Small intestine (tissue), 7 donors: ENCODE results near the gene RNU1-1. TPM values are rescaled to one million over a fixed set of nuclear protein-coding genes. Genes with fewer than 3 reads are reported as not detected.
"Not testable (repeated sequence)": the region's sequence is repeated elsewhere in the genome, so short reads cannot be mapped to it uniquely, and the experiment has no call there.

Experiments used
- DNase-seq, 2 donors: peaks; one replicate each; pipeline versions ENCODE4 v3.0.0 to v3.0.0-alpha.2; 2013
- FAIRE-seq: peaks from 2 replicates; lab custom pipeline; 2012; peaks lifted over from hg19 to GRCh38; lab: Jason Lieb, UNC
- H3K27ac ChIP-seq, 3 donors: one replicate each; pipeline ENCODE4 v1.5.1; 2013; ENCODE audit warnings: low read length in 2 of 3, mild to moderate bottlenecking in 2 of 3, control low read depth in 1 of 3, inconsistent platforms in 1 of 3, low read depth in 1 of 3, moderate library complexity in 1 of 3
- H3K27me3 ChIP-seq, 3 donors: one replicate each; pipeline ENCODE4 v1.6.1; 2013; ENCODE audit warnings: low read length in 3 of 3, inconsistent platforms in 1 of 3; ENCODE audit not compliant: control insufficient read depth in 3 of 3, insufficient read depth in 3 of 3
- H3K36me3 ChIP-seq, 3 donors: one replicate each; pipeline ENCODE4 v1.6.1; 2013; ENCODE audit warnings: low read length in 3 of 3, inconsistent platforms in 1 of 3, low read depth in 1 of 3, mild to moderate bottlenecking in 1 of 3, moderate library complexity in 1 of 3; ENCODE audit not compliant: control insufficient read depth in 3 of 3, insufficient read depth in 2 of 3
- H3K4me1 ChIP-seq, 3 donors: one replicate each; pipeline ENCODE4 v1.6.1; 2013; ENCODE audit warnings: low read length in 2 of 3, inconsistent platforms in 1 of 3, low read depth in 1 of 3, mild to moderate bottlenecking in 1 of 3, moderate library complexity in 1 of 3; ENCODE audit not compliant: control insufficient read depth in 3 of 3, insufficient read depth in 2 of 3
- H3K4me3 ChIP-seq, 3 donors: one replicate each; pipeline ENCODE4 v1.5.1; 2013; ENCODE audit warnings: low read length in 3 of 3, control low read depth in 1 of 3, inconsistent platforms in 1 of 3, low read depth in 1 of 3, mild to moderate bottlenecking in 1 of 3, moderate library complexity in 1 of 3
- H3K9me3 ChIP-seq, 2 donors: one replicate each; pipeline ENCODE4 v1.6.1; 2013; ENCODE audit warnings: low read depth in 1 of 2, low read length in 1 of 2; ENCODE audit not compliant: control insufficient read depth in 2 of 2, insufficient read depth in 1 of 2
- WGBS, 3 donors: extraction: QIAGEN DNeasy Blood & Tissue Kit; methylation state at CpG; one replicate each; pipeline ENCODE4 v1.1.7; 2013; 5-methylcytosine and 5-hydroxymethylcytosine counted together
- polyA plus RNA-seq, 4 donors: library from polyadenylated mRNA; stranded (reverse) in 3 of 4; unstranded in 1 of 4; fragments of 200-250 nt in 3 of 4; fragments of 120-200 nt in 1 of 4; gene quantifications; one replicate each; pipeline versions ENCODE4 v1.2.1 to v1.2.3, GENCODE V29; 2013
- donor health status: healthy with polysubstance abuse.
- donor health status: control.
- donor health status: control.
- donor health status: Bipolar disorder and iron deficiency.
- donor health status: healthy.

Gene RNU1-1
- polyA plus RNA-seq, 4 donors = not detected

DNA sequence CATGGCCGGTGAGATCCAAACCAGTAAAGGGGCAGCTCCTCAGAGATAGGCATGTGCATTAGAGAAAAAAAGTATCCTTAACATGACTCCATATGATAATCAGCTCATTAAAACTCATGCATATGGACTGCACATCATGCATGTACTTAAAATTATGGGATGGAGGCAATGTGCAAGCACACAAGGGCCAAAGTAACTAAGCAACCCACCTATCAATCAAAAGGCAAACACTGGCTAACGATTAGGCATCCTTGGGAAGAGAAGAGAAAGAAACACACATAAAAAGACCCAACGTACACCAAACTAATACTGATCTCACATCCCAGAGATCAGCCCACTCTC, 4.8 kb upstream of the RNU1-1 start:
- H3K4me3 ChIP-seq, DNase-seq, FAIRE-seq, H3K27ac ChIP-seq, H3K4me1 ChIP-seq, H3K9me3 ChIP-seq, H3K36me3 ChIP-seq: not testable (repeated sequence)
- WGBS, 3 donors = 43 to 59% (median 46%) methylated on average over 3 of the region's 3 CpGs
- H3K27me3 ChIP-seq = peaks cover 0 to 36% (median 3%) of the 10 kb centered on the region in 3 donors

DNA sequence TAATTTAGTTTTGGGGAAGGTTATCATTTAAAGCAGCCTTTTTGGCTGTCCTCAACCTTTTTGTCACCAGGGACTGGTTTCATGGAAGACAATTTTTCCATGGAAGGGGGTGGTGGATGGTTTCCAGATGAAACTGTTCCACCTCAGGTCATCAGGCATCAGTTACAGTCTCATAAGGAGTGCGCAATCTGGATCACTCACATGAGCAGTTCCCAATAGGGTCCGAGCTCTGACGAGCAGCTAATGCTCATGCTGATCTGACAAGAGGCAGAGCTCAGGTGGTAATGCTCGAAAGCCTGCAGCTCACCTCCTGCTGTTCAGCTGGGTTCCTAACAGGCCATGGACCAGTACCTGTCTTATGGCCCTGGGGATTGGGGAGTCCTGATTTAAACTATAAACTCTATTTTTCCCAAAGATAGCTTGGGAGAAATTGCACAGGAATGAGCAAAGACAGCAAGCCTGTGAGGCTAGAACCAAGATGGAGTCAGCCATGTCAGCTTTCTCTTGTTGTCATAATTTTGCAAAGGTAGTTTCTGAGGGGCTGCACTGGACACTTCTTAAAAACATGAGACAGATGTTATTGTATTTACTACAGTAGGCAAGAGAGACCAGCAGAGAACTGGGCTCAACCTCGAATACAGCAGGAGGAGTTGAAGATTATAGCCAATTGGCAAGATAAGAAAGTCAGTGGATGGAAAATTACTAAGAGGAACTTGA, 2.8 kb upstream of the RNU1-1 start:
- 76 to 79% (median 78%) methylated on average over 5 of the region's 5 CpGs for WGBS, 3 donors
- H3K4me1 ChIP-seq, DNase-seq, H3K27ac ChIP-seq, H3K9me3 ChIP-seq, H3K36me3 ChIP-seq, H3K4me3 ChIP-seq, FAIRE-seq: not testable (repeated sequence)
- peaks cover 0 to 29% (median 3%) of the 10 kb centered on the region in 3 donors for H3K27me3 ChIP-seq

DNA sequence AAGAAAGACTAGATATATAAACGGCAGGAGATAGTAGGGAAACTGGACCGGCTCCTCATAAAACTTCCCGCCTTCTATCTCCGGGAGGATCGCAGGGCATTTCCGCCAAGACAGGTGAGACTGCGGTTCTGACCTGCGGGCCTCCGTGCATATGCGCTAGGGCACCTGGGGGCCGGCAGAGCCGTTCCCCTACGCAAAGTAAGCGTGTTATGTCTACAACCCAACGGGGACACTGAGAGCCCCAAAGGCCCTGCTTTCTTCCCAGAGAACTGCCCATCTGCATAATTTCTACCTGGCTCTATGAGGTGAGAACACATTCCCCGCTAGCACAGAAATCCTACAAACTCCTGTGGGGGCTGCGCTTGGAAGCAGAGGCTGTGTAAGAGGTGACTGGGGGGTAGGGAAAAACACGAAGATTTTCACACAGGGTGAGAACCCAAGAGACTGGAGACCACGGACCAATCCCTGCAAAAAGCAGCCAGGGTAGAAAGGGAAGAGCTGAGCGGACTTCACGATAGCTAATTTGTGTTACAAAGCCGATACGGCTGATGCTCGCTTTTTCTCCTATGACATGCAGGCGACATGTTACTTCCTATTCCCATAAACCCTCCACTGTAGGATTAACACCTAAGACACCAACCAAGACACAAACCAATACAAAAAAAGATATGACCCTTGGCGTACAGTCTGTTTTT, 526 bp downstream of the RNU1-1 start:
- 5 to 8% (median 7%) methylated on average over 17 to 25 of the region's 26 CpGs for WGBS, 3 donors
- DNase-seq = peak; percentile 86 to 92
- not testable (repeated sequence) for H3K9me3 ChIP-seq, H3K36me3 ChIP-seq, H3K4me1 ChIP-seq, H3K27me3 ChIP-seq, FAIRE-seq
- H3K4me3 ChIP-seq = peak overlapping the region in 1 of 3 donors; percentile 25
- peak overlapping the region; percentile 41 to 90 (median 73) for H3K27ac ChIP-seq

DNA sequence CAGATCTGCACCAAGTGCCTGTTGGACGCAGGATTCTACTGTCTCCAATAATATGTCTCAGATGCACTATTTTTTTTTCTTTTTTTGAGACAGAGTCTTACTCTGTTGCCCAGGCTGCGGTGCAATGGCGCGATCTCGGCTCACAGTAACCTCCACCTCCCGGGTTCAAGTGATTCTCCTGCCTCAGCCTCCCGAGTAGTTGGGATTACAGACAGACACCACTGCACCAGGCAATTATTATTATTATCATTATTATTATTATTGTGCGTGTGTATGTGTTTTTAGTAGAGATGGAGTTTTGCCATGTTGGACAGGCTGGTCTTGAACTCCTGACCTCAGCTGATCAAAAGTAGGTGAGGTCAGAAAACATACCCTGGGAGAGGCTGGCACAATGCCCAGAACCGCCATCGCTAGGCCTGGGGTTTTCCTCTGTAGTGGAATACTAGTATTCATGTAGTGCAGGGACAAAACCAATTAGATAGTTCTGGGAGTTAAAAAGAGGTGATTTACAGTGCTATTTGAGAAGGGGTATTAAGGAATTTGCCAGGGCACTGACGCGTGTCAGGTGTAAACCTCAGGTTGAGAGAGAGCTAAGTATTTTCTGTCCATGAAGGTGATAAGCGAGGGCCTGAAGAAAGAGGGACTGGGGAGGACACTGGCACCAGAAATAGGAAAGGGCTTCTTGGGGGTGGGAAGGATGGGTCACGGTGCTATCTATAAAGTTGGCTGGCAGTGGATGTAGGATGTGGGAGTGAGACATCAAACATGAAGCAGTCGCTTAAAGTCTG, 1.3 kb downstream of the RNU1-1 start:
- not testable (repeated sequence) for DNase-seq, H3K27me3 ChIP-seq, H3K4me1 ChIP-seq, FAIRE-seq, H3K9me3 ChIP-seq, H3K4me3 ChIP-seq, H3K36me3 ChIP-seq
- H3K27ac ChIP-seq = peak overlapping the region in 1 of 3 donors; percentile 73
- WGBS, 3 donors = 61 to 73% (median 68%) methylated on average over 12 to 14 of the region's 15 CpGs

DNA sequence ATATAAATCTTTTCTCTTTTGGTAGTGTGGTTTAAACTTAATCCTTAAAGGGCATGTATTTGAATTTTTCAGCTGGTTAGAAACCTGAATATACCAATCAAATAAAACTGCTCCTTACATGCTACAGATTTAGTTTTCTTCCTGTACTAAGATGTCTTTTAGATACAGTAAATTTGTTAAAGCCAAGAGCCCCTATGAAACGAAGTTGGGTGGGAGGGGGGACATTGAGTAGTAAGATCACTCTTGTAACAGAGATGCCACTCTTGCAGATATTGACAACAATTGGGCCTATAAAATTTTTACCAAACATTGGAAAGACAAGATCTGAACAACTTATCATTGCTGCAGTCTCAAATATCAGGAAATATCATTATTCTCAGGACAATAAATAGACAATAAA, 2.2 kb downstream of the RNU1-1 start:
- not testable (repeated sequence) for H3K27ac ChIP-seq, H3K4me3 ChIP-seq, H3K9me3 ChIP-seq, DNase-seq, H3K4me1 ChIP-seq, H3K36me3 ChIP-seq, FAIRE-seq, H3K27me3 ChIP-seq
- WGBS, 3 donors = 45 to 61% (median 55%) methylated on average over 1 of the region's 1 CpG

DNA sequence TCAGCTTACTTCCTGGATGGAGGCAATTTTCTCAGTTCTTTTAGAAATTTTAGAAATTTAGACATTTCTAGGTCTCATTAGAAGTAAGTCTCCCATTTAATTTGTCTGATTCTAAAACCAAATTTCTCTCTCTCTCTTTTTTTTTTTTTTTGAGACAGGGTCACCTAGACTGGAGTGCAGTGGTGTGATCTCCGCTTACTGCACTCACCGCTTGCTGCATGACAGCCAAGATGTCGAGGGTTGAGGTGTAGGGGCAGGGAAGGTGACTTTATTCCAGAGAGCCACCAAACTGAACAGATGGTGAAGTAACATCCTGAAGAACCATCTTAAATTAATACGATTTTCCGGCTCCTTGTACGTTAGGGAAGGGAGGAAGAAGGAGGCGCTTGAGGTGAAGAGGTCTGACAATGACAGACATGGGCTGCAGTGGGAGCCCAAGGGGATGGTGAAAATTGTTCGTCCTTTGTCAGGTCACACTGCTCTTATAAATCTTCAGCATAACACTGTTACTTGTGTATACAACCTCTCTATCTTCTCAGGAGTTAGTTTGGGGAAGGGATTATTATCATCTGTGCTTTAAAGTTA, 5.1 kb downstream of the RNU1-1 start:
- not testable (repeated sequence) for H3K27ac ChIP-seq, FAIRE-seq, H3K4me3 ChIP-seq, H3K36me3 ChIP-seq, H3K27me3 ChIP-seq, H3K4me1 ChIP-seq
- DNase-seq = peak in 1 of 2 donors; percentile 54
- WGBS, 3 donors = 81 to 84% (median 82%) methylated on average over 8 of the region's 8 CpGs
- peaks cover 0 to 16% of the 10 kb centered on the region in 2 donors for H3K9me3 ChIP-seq

DNA sequence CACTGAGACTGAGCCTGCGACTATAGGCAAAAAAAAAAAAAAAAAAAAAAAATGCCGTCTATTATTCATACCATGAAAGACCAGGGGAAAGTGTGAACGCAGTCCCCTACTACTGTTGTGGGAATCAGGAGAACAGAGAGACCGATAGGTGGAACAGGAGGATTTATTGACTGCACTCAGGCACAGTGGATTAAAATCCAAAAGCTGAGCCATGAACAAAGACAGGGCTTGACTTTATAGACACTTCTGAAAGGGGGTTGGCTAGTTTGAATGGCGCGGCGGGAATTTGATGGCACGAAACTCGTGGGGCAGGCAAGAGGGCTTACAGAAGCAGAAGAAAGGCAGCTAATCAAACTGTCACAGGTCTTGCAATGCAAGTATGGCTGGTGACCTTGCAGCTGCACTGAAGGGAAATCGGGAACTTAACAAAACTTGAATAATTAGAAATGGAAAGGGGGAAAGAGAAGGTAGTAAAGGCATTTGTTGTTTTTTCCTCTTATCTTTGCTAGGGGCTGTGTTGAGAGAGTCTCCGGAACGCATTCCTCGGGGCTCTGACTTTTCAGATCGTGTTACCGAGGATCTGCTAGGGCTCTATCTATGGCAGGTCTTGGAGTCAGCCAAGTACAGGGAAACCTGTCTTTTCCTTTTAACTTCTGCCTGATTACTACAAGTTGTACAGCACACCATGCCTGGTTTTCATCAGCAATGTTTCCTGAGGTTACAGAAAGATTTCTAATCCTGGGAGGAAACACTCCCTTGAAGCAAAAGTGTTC, 7.5 kb downstream of the RNU1-1 start:
- H3K27ac ChIP-seq, FAIRE-seq: not testable (repeated sequence)

More for the DNA sequence above, 7.5 kb downstream of the RNU1-1 start:
- not testable (repeated sequence) for H3K27me3 ChIP-seq, H3K36me3 ChIP-seq, H3K4me1 ChIP-seq, H3K4me3 ChIP-seq, DNase-seq
- WGBS, 3 donors = 78 to 87% (median 78%) methylated on average over 15 of the region's 15 CpGs
- H3K9me3 ChIP-seq = peaks cover 0 to 16% of the 10 kb centered on the region in 2 donors
